CD8-positive, alpha-beta memory T cell (primary cell): ENCODE data around the gene MRTFA. TPM values are rescaled to one million over a fixed set of nuclear protein-coding genes. Genes with fewer than 3 reads are reported as not detected.

Source experiments
- CTCF ChIA-PET: fragments of 350-600 bp; sonication (Branson Sonifier 250); formaldehyde crosslinking; loops from one replicate; lab custom pipeline; 2021; ENCODE audit warnings: antibody characterized with exemption; lab: Charles Lee
- POLR2A ChIA-PET: fragments of 350-600 bp; sonication (Branson Sonifier 250); formaldehyde crosslinking; loops from one replicate; lab custom pipeline; 2021; ENCODE audit warnings: antibody characterized with exemption; lab: Charles Lee
- DNase-seq, 5 donors: peaks; one replicate each; pipeline versions ENCODE4 v3.0.0 to v3.0.0-alpha.2; 2020 to 2022; ENCODE audit warnings: mixed read lengths in 1 of 5
- H3K27ac ChIP-seq: one replicate; pipeline ENCODE4 v1.7.0; 2013; ENCODE audit warnings: low read depth, mild to moderate bottlenecking, low read length, moderate library complexity
- H3K27me3 ChIP-seq: 2 replicates; pipeline ENCODE4 v1.7.0; 2013; ENCODE audit warnings: low read length, mild to moderate bottlenecking; ENCODE audit not compliant: insufficient read depth, poor library complexity, severe bottlenecking
- H3K36me3 ChIP-seq: 2 replicates; pipeline ENCODE4 v1.7.0; 2013; ENCODE audit warnings: mild to moderate bottlenecking, low read length, moderate library complexity; ENCODE audit not compliant: insufficient read depth
- H3K4me1 ChIP-seq: 2 replicates; pipeline ENCODE4 v1.7.0; 2013; ENCODE audit warnings: mild to moderate bottlenecking, low read length, moderate library complexity; ENCODE audit not compliant: insufficient read depth
- H3K4me3 ChIP-seq: 2 replicates; pipeline ENCODE4 v1.7.0; 2013; ENCODE audit warnings: mild to moderate bottlenecking, low read length
- H3K9me3 ChIP-seq: 2 replicates; pipeline ENCODE4 v1.7.0; 2013; ENCODE audit warnings: mild to moderate bottlenecking, low read length
- H3K27ac Mint-ChIP-seq, 8 donors: one replicate each; pipeline ENCODE4 v1.8.0; 2020 to 2021; ENCODE audit warnings: mixed read lengths in 8 of 8, mild to moderate bottlenecking in 6 of 8, inconsistent platforms in 3 of 8, moderate library complexity in 3 of 8
- H3K27me3 Mint-ChIP-seq, 2 donors: one replicate each; pipeline ENCODE4 v1.8.0; 2020 to 2021; ENCODE audit warnings: mixed read lengths in 2 of 2, mild to moderate bottlenecking in 1 of 2, moderate library complexity in 1 of 2
- H3K36me3 Mint-ChIP-seq, 3 donors: one replicate each; pipeline ENCODE4 v1.8.0; 2020 to 2021; ENCODE audit warnings: mixed read lengths in 3 of 3, inconsistent platforms in 1 of 3, mild to moderate bottlenecking in 1 of 3
- H3K4me1 Mint-ChIP-seq, 3 donors: one replicate each; pipeline ENCODE4 v1.8.0; 2020 to 2021; ENCODE audit warnings: mixed read lengths in 3 of 3, inconsistent platforms in 1 of 3, mild to moderate bottlenecking in 1 of 3
- H3K4me3 Mint-ChIP-seq, 7 donors: one replicate each; pipeline ENCODE4 v1.8.0; 2020 to 2021; ENCODE audit warnings: mixed read lengths in 7 of 7, mild to moderate bottlenecking in 6 of 7, moderate library complexity in 4 of 7, inconsistent platforms in 2 of 7
- H3K9me3 Mint-ChIP-seq, 5 donors: one replicate each; pipeline ENCODE4 v1.8.0; 2020 to 2022; ENCODE audit warnings: mixed read lengths in 5 of 5, mild to moderate bottlenecking in 3 of 5, moderate library complexity in 2 of 5, inconsistent platforms in 1 of 5
- polyA plus RNA-seq: library from polyadenylated mRNA; unstranded; fragments of 300-500 nt; fragmentation: Illumina TruSeq; gene quantifications from one replicate; pipeline ENCODE4 v1.2.3, GENCODE V29; 2021
- total RNA-seq, 2 experiments: library from RNA; stranded (reverse); gene quantifications; one replicate each; pipeline ENCODE4 v1.2.3, GENCODE V29; 2021

The MRTFA gene
- total and polyA plus RNA-seq, 3 experiments from 2014 or later = 22.9 to 40.5 (median 38.6) TPM

DNA sequence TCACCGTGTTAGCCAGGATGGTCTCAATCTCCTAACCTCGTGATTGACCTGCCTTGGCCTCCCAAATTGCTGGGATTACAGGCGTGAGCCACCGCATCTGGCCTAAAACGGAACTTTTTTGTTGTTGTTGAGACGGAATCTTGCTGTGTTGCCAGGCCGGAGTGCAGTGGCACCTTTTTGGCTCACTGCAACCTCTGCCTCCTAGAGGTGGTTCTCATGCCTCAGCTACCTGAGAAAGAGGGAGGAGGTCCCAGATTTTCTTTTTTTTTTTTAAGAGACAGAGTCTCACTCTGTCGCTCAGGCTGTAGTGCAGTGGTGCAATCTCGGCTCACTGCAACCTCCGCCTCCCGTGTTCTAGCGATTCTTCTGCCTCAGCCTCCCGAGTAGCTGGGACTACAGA is 34.9 kb upstream of the MRTFA start:
- Histone ChIP-seq H3K27ac (no peak overlapping the region), H3K4me1 (no peaks in the 10 kb centered on the region), H3K4me3 (no peak overlapping the region), H3K9me3 (no peaks in the 10 kb centered on the region), H3K27me3 (no peaks in the 10 kb centered on the region), H3K36me3 (no peaks in the 10 kb centered on the region)
- no peak for DNase-seq
- Mint-ChIP-seq H3K4me1 (peaks cover 6 to 10% (median 6%) of the 10 kb centered on the region in 3 donors), H3K9me3 (no peaks in the 10 kb centered on the region), H3K4me3 (no peak overlapping the region), H3K36me3 (no peaks in the 10 kb centered on the region), H3K27ac (no peak overlapping the region), H3K27me3 (peaks cover 0 to 2% of the 10 kb centered on the region in 2 donors)
- ChIA-PET POLR2A (no interaction called here), CTCF (interaction anchor here (1.0 kb wide), 2 partner anchors 11 to 231 kb away, joined by 4 to 5 read pairs; no protein-coding TSS in a partner anchor)

DNA sequence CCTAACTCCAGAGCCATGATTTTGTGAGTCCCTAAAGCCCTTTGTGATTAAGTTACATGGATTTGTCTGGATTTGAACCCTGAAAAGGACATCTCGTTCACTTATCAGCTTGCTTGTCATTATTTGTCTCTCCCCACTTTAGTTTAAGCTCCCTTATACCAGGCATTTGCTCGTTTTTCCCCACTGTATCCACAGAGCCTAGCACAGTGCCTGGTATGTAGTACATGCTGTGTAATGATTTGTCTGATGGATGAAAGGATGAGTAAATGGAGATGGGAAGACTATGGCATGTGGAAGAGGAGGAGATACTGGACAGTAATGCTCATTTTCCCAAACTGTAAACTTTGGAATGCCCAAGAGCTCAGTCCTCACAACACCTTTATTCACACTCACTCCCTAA is 33.5 kb upstream of the MRTFA start:
- Mint-ChIP-seq H3K9me3 (no peaks in the 10 kb centered on the region), H3K27ac (no peak overlapping the region), H3K4me1 (peaks cover 6 to 10% (median 6%) of the 10 kb centered on the region in 3 donors), H3K4me3 (no peak overlapping the region), H3K27me3 (peaks cover 0 to 2% of the 10 kb centered on the region in 2 donors), H3K36me3 (no peaks in the 10 kb centered on the region)
- no peaks in the 10 kb centered on the region for H3K4me1 ChIP-seq
- ChIA-PET POLR2A (no interaction called here), CTCF (no interaction called here)
- DNase-seq = no peak
- H3K27me3 ChIP-seq = no peaks in the 10 kb centered on the region
- H3K9me3 ChIP-seq = no peaks in the 10 kb centered on the region
- H3K36me3 ChIP-seq = no peaks in the 10 kb centered on the region
- no peak overlapping the region for H3K4me3 ChIP-seq
- no peak overlapping the region for H3K27ac ChIP-seq

DNA sequence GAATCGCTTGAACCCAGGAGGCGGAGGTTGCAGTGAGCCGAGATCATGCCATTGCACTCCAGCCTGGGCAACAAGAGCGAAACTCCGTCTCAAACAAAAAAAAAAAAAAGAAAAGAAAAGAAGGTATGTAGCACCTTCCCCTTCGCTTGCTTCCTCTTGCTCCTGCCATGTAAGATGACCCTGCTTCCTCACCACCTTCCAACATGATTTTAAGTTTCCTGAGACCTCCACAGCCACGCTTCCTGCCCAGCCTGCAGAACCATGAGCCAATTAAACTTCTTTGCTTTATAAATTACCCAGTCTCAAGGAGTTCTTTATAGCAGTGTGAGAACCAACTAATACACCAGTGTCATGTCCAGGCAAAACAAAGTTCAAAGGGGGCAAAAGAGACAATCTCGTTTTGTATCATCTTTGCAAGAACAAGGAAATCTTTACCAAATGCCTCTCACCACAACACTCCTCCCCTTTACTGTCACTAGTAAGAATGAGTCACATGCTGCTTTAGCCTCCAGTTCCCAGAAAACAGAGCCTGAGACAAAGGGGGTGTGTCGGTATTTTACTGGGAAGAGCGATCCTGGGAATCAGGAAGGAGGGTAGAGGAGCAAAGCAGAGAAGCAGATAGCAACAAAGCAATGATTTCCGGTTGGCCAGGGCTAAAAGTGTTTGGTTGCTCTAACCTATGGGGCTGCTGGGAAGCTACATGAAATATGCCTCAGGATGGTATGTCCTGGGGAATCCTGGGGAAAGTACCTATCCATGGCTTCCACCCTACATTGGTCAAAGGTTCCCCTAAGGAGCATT is 32.3 kb upstream of the MRTFA start:
- H3K4me1 ChIP-seq = no peaks in the 10 kb centered on the region
- Mint-ChIP-seq H3K27ac (peak overlapping the region in 2 of 8 donors; percentile 8 to 44), H3K4me3 (no peak overlapping the region), H3K27me3 (peaks cover 0 to 2% of the 10 kb centered on the region in 2 donors), H3K36me3 (no peaks in the 10 kb centered on the region), H3K4me1 (peaks cover 6 to 10% (median 6%) of the 10 kb centered on the region in 3 donors), H3K9me3 (no peaks in the 10 kb centered on the region)
- DNase-seq = no peak
- no peak overlapping the region for H3K27ac ChIP-seq
- no peaks in the 10 kb centered on the region for H3K9me3 ChIP-seq
- ChIA-PET CTCF (no interaction called here), POLR2A (no interaction called here)
- H3K4me3 ChIP-seq = no peak overlapping the region
- no peaks in the 10 kb centered on the region for H3K27me3 ChIP-seq
- no peaks in the 10 kb centered on the region for H3K36me3 ChIP-seq

DNA sequence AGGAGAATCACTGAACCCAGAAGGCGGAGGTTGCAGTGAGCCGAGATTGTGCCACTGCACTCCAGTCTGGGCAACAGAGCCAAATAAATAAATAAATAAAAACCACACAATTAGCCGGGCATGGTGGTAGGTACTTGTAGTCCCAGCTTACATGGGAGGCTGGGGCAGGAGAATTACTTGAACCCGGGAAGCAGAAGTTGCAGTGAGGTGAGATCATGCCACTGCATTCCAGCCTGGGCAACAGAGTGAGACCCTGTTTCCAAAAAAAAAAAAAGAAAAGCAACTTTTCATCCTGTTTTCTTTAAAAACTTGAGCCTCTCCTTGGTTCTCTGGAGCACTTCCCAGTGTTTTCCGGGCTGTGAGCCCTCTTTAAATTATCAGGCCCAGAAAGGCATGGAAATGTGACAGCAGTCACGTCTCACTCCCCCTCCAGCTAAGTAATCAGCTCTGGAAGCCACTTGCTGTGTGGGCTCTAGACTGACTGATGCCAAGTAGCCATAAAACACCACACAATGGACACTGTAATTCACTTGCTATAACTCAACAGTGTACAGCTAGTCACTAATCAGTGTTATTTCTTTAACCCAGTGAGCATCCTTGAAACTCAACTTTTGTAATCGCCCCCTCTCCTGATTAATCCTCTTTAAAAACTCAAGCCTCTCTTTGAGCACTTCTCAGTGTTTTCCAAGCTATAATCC is 29.8 kb upstream of the MRTFA start:
- Mint-ChIP-seq H3K36me3 (no peaks in the 10 kb centered on the region), H3K27ac (no peak overlapping the region), H3K27me3 (peaks cover 0 to 2% of the 10 kb centered on the region in 2 donors), H3K9me3 (no peaks in the 10 kb centered on the region), H3K4me1 (peaks cover 6 to 10% (median 6%) of the 10 kb centered on the region in 3 donors), H3K4me3 (no peak overlapping the region)
- no peaks in the 10 kb centered on the region for H3K4me1 ChIP-seq
- no peaks in the 10 kb centered on the region for H3K27me3 ChIP-seq
- no peaks in the 10 kb centered on the region for H3K9me3 ChIP-seq
- DNase-seq = no peak
- no peak overlapping the region for H3K4me3 ChIP-seq
- no peak overlapping the region for H3K27ac ChIP-seq
- ChIA-PET POLR2A (interaction anchor here (0.5 kb wide), 1 partner anchor 93 kb away, joined by 3 read pairs; no protein-coding TSS in a partner anchor), CTCF (no interaction called here)
- H3K36me3 ChIP-seq = no peaks in the 10 kb centered on the region

DNA sequence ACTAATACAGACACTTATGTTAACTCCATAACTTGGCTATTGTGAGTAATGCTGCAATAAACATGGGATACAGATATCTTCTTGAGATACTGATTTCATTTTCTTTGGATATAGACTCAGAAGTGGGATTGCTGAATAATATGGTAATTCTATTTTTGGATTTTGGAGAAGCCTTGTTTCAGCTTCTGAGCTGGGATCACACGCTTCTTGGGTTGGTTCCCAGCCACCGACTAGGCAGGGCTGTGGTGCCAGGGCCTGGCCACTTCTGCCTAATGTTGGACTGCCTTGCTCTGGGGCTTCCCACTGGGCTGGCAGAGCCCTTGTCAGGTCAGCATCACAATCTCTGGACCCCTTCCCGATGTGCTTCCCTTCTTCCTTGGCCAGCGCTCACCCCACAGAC is 28.8 kb upstream of the MRTFA start:
- Mint-ChIP-seq H3K4me3 (no peak overlapping the region), H3K9me3 (no peaks in the 10 kb centered on the region), H3K27ac (no peak overlapping the region), H3K4me1 (peaks cover 6 to 10% (median 6%) of the 10 kb centered on the region in 3 donors), H3K27me3 (peaks cover 0 to 2% of the 10 kb centered on the region in 2 donors), H3K36me3 (no peaks in the 10 kb centered on the region)
- Histone ChIP-seq H3K27ac (no peak overlapping the region), H3K4me3 (no peak overlapping the region), H3K36me3 (no peaks in the 10 kb centered on the region), H3K4me1 (no peaks in the 10 kb centered on the region), H3K9me3 (no peaks in the 10 kb centered on the region), H3K27me3 (no peaks in the 10 kb centered on the region)
- DNase-seq = no peak
- POLR2A ChIA-PET = no interaction called here
- CTCF ChIA-PET = no interaction called here

DNA sequence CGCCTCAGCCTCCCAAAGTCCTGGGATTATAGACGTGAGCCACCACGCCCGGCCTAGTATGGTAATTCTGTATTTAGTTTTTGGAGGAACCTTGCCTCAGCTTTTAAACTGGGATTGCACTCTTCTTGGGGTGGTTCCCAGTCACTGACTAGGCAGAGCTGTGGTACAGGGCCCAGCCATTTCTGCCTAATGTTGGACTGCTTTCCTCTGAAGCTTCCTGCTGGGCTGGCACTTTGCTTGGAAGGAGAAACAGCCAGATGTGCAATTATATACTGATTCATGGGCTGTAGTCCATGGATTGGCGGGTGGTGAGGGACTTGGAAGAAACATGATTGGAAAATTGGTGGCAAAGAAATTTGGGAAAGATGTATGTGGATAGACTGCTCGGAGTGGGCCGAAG is 25.2 kb upstream of the MRTFA start:
- Mint-ChIP-seq H3K9me3 (no peaks in the 10 kb centered on the region), H3K36me3 (no peaks in the 10 kb centered on the region), H3K4me3 (no peak overlapping the region), H3K4me1 (no peaks in the 10 kb centered on the region), H3K27ac (peak overlapping the region in 2 of 8 donors; percentile 30 to 45), H3K27me3 (no peaks in the 10 kb centered on the region)
- no peaks in the 10 kb centered on the region for H3K36me3 ChIP-seq
- POLR2A ChIA-PET = no interaction called here
- no peaks in the 10 kb centered on the region for H3K27me3 ChIP-seq
- no peak overlapping the region for H3K4me3 ChIP-seq
- CTCF ChIA-PET = interaction anchor here (0.9 to 1.1 kb wide), 2 partner anchors 15 to 21 kb away, joined by 3 read pairs; no protein-coding TSS in a partner anchor
- DNase-seq = no peak
- H3K4me1 ChIP-seq = no peaks in the 10 kb centered on the region
- no peaks in the 10 kb centered on the region for H3K9me3 ChIP-seq
- no peak overlapping the region for H3K27ac ChIP-seq

DNA sequence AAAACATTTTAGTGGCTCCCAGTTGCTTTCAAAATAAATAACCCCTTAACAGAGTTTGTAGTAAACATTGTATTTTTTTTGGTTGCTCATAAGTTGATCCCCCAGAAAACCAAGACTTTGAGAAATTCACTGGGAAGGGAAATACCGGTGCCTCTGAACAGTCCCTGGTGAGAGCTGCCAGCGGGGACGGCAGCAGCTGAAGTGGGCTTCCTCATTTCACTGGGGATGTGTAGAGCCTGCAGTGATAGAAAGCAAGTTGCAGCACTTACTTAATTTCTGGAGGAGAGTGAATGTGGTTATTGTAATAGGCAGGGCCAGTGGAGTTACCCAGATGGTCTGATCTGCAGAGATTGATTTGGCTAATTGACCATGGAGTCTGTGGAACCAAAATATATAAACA is 24.2 kb upstream of the MRTFA start:
- Mint-ChIP-seq H3K9me3 (no peaks in the 10 kb centered on the region), H3K4me1 (no peaks in the 10 kb centered on the region), H3K27me3 (no peaks in the 10 kb centered on the region), H3K36me3 (no peaks in the 10 kb centered on the region), H3K27ac (peak overlapping the region in 1 of 8 donors; percentile 74), H3K4me3 (no peak overlapping the region)
- Histone ChIP-seq H3K4me3 (no peak overlapping the region), H3K27ac (no peak overlapping the region), H3K9me3 (no peaks in the 10 kb centered on the region), H3K27me3 (no peaks in the 10 kb centered on the region), H3K36me3 (no peaks in the 10 kb centered on the region), H3K4me1 (no peaks in the 10 kb centered on the region)
- ChIA-PET CTCF (no interaction called here), POLR2A (no interaction called here)
- DNase-seq = no peak

DNA sequence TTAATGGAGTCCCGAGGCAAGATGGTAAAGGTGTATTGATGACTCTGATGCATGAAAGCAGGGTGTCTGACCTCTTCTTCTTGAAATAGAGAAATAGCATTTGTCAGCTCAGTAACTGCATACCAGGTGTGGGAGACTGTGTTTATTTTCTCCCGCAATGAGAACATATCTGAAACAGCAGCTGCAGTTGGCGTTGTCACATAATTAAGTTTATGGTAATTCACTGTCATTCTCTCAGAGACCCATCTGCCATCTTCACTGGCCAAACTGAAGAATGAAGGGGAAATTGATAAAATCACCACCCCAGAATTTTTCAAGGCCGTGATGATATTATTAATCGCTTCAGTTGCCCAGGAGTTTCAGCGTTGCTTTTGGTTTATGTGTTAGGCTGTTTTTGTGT is 22.6 kb upstream of the MRTFA start:
- CTCF ChIA-PET = no interaction called here
- H3K36me3 Mint-ChIP-seq = no peaks in the 10 kb centered on the region
- no peaks in the 10 kb centered on the region for H3K27me3 ChIP-seq
- no peaks in the 10 kb centered on the region for H3K9me3 ChIP-seq
- no peaks in the 10 kb centered on the region for H3K27me3 Mint-ChIP-seq
- H3K27ac ChIP-seq = no peak overlapping the region
- no peaks in the 10 kb centered on the region for H3K4me1 Mint-ChIP-seq
- POLR2A ChIA-PET = no interaction called here
- no peaks in the 10 kb centered on the region for H3K36me3 ChIP-seq
- no peaks in the 10 kb centered on the region for H3K4me1 ChIP-seq
- no peak overlapping the region for H3K4me3 Mint-ChIP-seq
- DNase-seq = no peak
- H3K27ac Mint-ChIP-seq = no peak overlapping the region
- H3K4me3 ChIP-seq = no peak overlapping the region
- H3K9me3 Mint-ChIP-seq = no peaks in the 10 kb centered on the region
